ENCODE results near the gene FABP7.

Gene FABP7

GRCh38 chr6:122790423-122791309, 11.2 kb downstream of the FABP7 start:
- no peak for DNase-seq (ENCODE audit: extremely low spot score)
- ChIA-PET CTCF (interaction anchor here (0.6 to 2.1 kb wide), 4 partner anchors 12 to 1103 kb away, joined by 3 to 11 read pairs (median 4); no protein-coding TSS in a partner anchor), POLR2A (no interaction called here)
- TF ChIP-seq PKNOX1 (IDR thresholded peaks at IDR 0.05) (peak; percentile 66), ZNF384 (IDR thresholded peaks at IDR 0.05) (no peak)

GRCh38 chr6:122791310-122791679, 11.8 kb downstream of the FABP7 start:
- CTCF ChIA-PET, result interaction anchor here (1.0 kb wide), 1 partner anchor 11 kb away, joined by 3 read pairs; no protein-coding TSS in a partner anchor
- TF ChIP-seq ZNF384 (IDR thresholded peaks at IDR 0.05) (no peak), FOXA1 (IDR thresholded peaks at IDR 0.05) (no peak), TARDBP (IDR thresholded peaks at IDR 0.05) (no peak), L3MBTL2 (conservative IDR thresholded peaks at IDR 0.05) (no peak), SP1 (IDR thresholded peaks at IDR 0.05) (no peak)

GRCh38 chr6:122792766-122793165, 13.2 kb downstream of the FABP7 start:
- no peak for DNase-seq (ENCODE audit: extremely low spot score)
- POLR2A ChIA-PET, result interaction anchor here (1.4 kb wide), 1 partner anchor 9 kb away, joined by 3 read pairs; no protein-coding TSS in a partner anchor
- CTCF ChIA-PET, result interaction anchor here (1.0 kb wide), 1 partner anchor 40 kb away, joined by 3 read pairs; no protein-coding TSS in a partner anchor
- TF ChIP-seq SUZ12 (IDR thresholded peaks at IDR 0.05), result no peak
- TF ChIP-seq HDGF (IDR thresholded peaks at IDR 0.05; ENCODE audit: borderline replicate concordance), result no peak
- TF ChIP-seq BHLHE40 (IDR thresholded peaks at IDR 0.05; ENCODE audit: borderline replicate concordance), result no peak
- TF ChIP-seq L3MBTL2 (conservative IDR thresholded peaks at IDR 0.05), result no peak
- TF ChIP-seq ELF4 (IDR thresholded peaks at IDR 0.05), result no peak
- no peak for TF ChIP-seq CTBP1 (IDR thresholded peaks at IDR 0.05; ENCODE audit: borderline replicate concordance)
- TF ChIP-seq NFRKB (IDR thresholded peaks at IDR 0.05), result no peak
- no peak for TF ChIP-seq LEF1 (IDR thresholded peaks at IDR 0.05; ENCODE audit: borderline replicate concordance)
- TF ChIP-seq FOXA1 (IDR thresholded peaks at IDR 0.05), result no peak
- TF ChIP-seq TARDBP (IDR thresholded peaks at IDR 0.05), result no peak
- TF ChIP-seq ZNF384 (IDR thresholded peaks at IDR 0.05), result no peak
- no peak for TF ChIP-seq FOXK2 (IDR thresholded peaks at IDR 0.05)
- no peak for TF ChIP-seq FOXM1 (IDR thresholded peaks at IDR 0.05; ENCODE audit: borderline replicate concordance)
- no peak for TF ChIP-seq SP1 (IDR thresholded peaks at IDR 0.05)
- no peak for TF ChIP-seq PKNOX1 (IDR thresholded peaks at IDR 0.05)
- no peak for TF ChIP-seq ARNT (IDR thresholded peaks at IDR 0.05)

More at GRCh38 chr6:122791310-122791679, 11.8 kb downstream of the FABP7 start:
- POLR2A ChIA-PET, result no interaction called here
- DNase-seq (ENCODE audit: extremely low spot score), result no peak

- DNase-seq (ENCODE audit: extremely low spot score), result no peak
- ChIA-PET POLR2A (interaction anchor here (2.2 kb wide), 1 partner anchor 8 kb away, joined by 16 read pairs; the partner anchor contains the start of gene SMPDL3A), CTCF (interaction anchor here (1.3 kb wide), 1 partner anchor 41 kb away, joined by 3 read pairs; no protein-coding TSS in a partner anchor)
- no peak for TF ChIP-seq FOXM1 (IDR thresholded peaks at IDR 0.05; ENCODE audit: borderline replicate concordance)
- no peak for TF ChIP-seq BHLHE40 (IDR thresholded peaks at IDR 0.05; ENCODE audit: borderline replicate concordance)
- no peak for TF ChIP-seq SP1 (IDR thresholded peaks at IDR 0.05)
Observed at GRCh38 chr6:122797537-122797936, 18.0 kb downstream of the FABP7 start.

GRCh38 chr6:122798099-122798641, 18.7 kb downstream of the FABP7 start:
- ChIA-PET CTCF (interaction anchor here (0.7 to 1.3 kb wide), 2 partner anchors 8 to 41 kb away, joined by 3 read pairs; no protein-coding TSS in a partner anchor), POLR2A (interaction anchor here (2.2 kb wide), 1 partner anchor 9 kb away, joined by 16 read pairs; the partner anchor contains the start of gene SMPDL3A)
- TF ChIP-seq ZNF384 (IDR thresholded peaks at IDR 0.05), result no peak
- TF ChIP-seq FOXK2 (IDR thresholded peaks at IDR 0.05), result no peak
- TF ChIP-seq PKNOX1 (IDR thresholded peaks at IDR 0.05), result no peak
- no peak for TF ChIP-seq NFRKB (IDR thresholded peaks at IDR 0.05)
- no peak for TF ChIP-seq SP1 (IDR thresholded peaks at IDR 0.05)
- no peak for TF ChIP-seq L3MBTL2 (conservative IDR thresholded peaks at IDR 0.05)
- no peak for TF ChIP-seq FOXA1 (IDR thresholded peaks at IDR 0.05)
- no peak for TF ChIP-seq HDGF (IDR thresholded peaks at IDR 0.05; ENCODE audit: borderline replicate concordance)
- TF ChIP-seq CTBP1 (IDR thresholded peaks at IDR 0.05; ENCODE audit: borderline replicate concordance), result no peak
- DNase-seq (ENCODE audit: extremely low spot score), result no peak

GRCh38 chr6:122799140-122799745, 19.7 kb downstream of the FABP7 start:
- TF ChIP-seq PKNOX1 (IDR thresholded peaks at IDR 0.05) (no peak), TARDBP (IDR thresholded peaks at IDR 0.05) (no peak), ELF4 (IDR thresholded peaks at IDR 0.05) (no peak), NFRKB (IDR thresholded peaks at IDR 0.05) (no peak), SP1 (IDR thresholded peaks at IDR 0.05) (no peak), HDGF (IDR thresholded peaks at IDR 0.05; ENCODE audit: borderline replicate concordance) (no peak)
- ChIA-PET CTCF (no interaction called here), POLR2A (interaction anchor here (1.8 kb wide), 1 partner anchor 10 kb away, joined by 8 read pairs; the partner anchor contains the start of gene SMPDL3A)
- DNase-seq (ENCODE audit: extremely low spot score), result no peak

Measured in HEK293T (cell line).